ENCODE data around the gene WDSUB1. TPM values are rescaled to one million over a fixed set of nuclear protein-coding genes. Genes with fewer than 3 reads are reported as not detected.

Gene WDSUB1
- total RNA-seq, 1 donor from 2014 or later: 5.4 TPM

GRCh38 chr2:159186462-159186861 lies 100.0 kb downstream of the WDSUB1 start:
- no peak overlapping the region for H3K4me3 Mint-ChIP-seq (ENCODE audit: unreplicated experiment)
- no peak for DNase-seq (ENCODE audit: low spot score)
- H3K27ac Mint-ChIP-seq (ENCODE audit: unreplicated experiment): no peak overlapping the region
- peaks cover 10% of the 10 kb centered on the region for H3K27me3 Mint-ChIP-seq (ENCODE audit: unreplicated experiment)
- TF ChIP-seq, protein P1, sequence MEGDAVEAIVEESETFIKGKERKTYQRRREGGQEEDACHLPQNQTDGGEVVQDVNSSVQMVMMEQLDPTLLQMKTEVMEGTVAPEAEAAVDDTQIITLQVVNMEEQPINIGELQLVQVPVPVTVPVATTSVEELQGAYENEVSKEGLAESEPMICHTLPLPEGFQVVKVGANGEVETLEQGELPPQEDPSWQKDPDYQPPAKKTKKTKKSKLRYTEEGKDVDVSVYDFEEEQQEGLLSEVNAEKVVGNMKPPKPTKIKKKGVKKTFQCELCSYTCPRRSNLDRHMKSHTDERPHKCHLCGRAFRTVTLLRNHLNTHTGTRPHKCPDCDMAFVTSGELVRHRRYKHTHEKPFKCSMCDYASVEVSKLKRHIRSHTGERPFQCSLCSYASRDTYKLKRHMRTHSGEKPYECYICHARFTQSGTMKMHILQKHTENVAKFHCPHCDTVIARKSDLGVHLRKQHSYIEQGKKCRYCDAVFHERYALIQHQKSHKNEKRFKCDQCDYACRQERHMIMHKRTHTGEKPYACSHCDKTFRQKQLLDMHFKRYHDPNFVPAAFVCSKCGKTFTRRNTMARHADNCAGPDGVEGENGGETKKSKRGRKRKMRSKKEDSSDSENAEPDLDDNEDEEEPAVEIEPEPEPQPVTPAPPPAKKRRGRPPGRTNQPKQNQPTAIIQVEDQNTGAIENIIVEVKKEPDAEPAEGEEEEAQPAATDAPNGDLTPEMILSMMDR (IDR thresholded peaks at IDR 0.05; ENCODE audit: unreplicated experiment): no peak
- H3K4me1 Mint-ChIP-seq (ENCODE audit: unreplicated experiment): peaks cover 51% of the 10 kb centered on the region
- H3K36me3 Mint-ChIP-seq (ENCODE audit: low read depth, unreplicated experiment): peaks cover 60% of the 10 kb centered on the region
- H3K9me3 Mint-ChIP-seq (ENCODE audit: unreplicated experiment): no peaks in the 10 kb centered on the region

Small RNAs within 50 kb of the gene (microRNA-seq; reads per million reads assigned to microRNA genes)
- gene MIR6888 (ENCODE audit: unreplicated experiment): not detected
